KMS-11 (cell line): ENCODE results near the gene AP2A2.

ENCODE experiments used
- H2AFZ ChIP-seq: fragments of 200-600 bp; sonication (generic); 2 replicates; pipeline ENCODE4 v1.6.1; 2016; ENCODE audit warnings: antibody characterized with exemption, mixed run types, low read depth
- H3K27ac ChIP-seq: fragments of 200-600 bp; sonication (generic); 2 replicates; pipeline ENCODE4 v1.6.1; 2016; ENCODE audit warnings: mild to moderate bottlenecking, mixed run types
- H3K27me3 ChIP-seq: fragments of 200-600 bp; sonication (generic); 2 replicates; pipeline ENCODE4 v1.6.1; 2017; ENCODE audit warnings: mild to moderate bottlenecking, low read depth, mixed run types, moderate library complexity; ENCODE audit not compliant: insufficient read depth
- H3K36me3 ChIP-seq: fragments of 200-600 bp; sonication (generic); 2 replicates; pipeline ENCODE4 v1.6.1; 2017; ENCODE audit warnings: mild to moderate bottlenecking, mixed run types; ENCODE audit not compliant: insufficient read depth
- H3K4me1 ChIP-seq: fragments of 200-600 bp; sonication (generic); 2 replicates; pipeline ENCODE4 v1.6.1; 2016; ENCODE audit warnings: mild to moderate bottlenecking, low read depth, mixed run types; ENCODE audit not compliant: poor library complexity, severe bottlenecking
- H3K4me2 ChIP-seq: fragments of 200-600 bp; sonication (generic); 2 replicates; pipeline ENCODE4 v1.7.0; 2016; ENCODE audit warnings: mild to moderate bottlenecking, mixed run types
- H3K4me3 ChIP-seq: fragments of 200-600 bp; sonication (generic); IDR thresholded peaks from 2 replicates; pipeline ENCODE4 v1.6.1; 2017; ENCODE audit warnings: low read depth, low read length, mixed read lengths; ENCODE audit not compliant: insufficient read depth
- H3K79me2 ChIP-seq: fragments of 200-600 bp; sonication (generic); 2 replicates; pipeline ENCODE4 v1.6.1; 2016; ENCODE audit warnings: low read depth, mixed run types; ENCODE audit not compliant: insufficient read depth
- H3K9ac ChIP-seq: fragments of 200-600 bp; sonication (generic); 2 replicates; pipeline ENCODE4 v1.6.1; 2016; ENCODE audit warnings: mild to moderate bottlenecking, mixed run types
- H4K20me1 ChIP-seq: fragments of 200-600 bp; sonication (generic); 2 replicates; pipeline ENCODE4 v1.6.1; 2016; ENCODE audit warnings: mild to moderate bottlenecking, mixed run types; ENCODE audit not compliant: insufficient read depth
- TF ChIP-seq, protein P1 (sequence below): fragments of 200-600 bp; sonication (generic); conservative IDR thresholded peaks from 2 replicates; pipeline ENCODE4 v1.6.1; 2017; ENCODE audit warnings: low read depth, mild to moderate bottlenecking, antibody characterized with exemption, low read length, moderate library complexity, mixed read lengths

Gene AP2A2

GRCh38 chr11:913043-913442, 12.6 kb upstream of the AP2A2 start:
- TF ChIP-seq, protein P1, sequence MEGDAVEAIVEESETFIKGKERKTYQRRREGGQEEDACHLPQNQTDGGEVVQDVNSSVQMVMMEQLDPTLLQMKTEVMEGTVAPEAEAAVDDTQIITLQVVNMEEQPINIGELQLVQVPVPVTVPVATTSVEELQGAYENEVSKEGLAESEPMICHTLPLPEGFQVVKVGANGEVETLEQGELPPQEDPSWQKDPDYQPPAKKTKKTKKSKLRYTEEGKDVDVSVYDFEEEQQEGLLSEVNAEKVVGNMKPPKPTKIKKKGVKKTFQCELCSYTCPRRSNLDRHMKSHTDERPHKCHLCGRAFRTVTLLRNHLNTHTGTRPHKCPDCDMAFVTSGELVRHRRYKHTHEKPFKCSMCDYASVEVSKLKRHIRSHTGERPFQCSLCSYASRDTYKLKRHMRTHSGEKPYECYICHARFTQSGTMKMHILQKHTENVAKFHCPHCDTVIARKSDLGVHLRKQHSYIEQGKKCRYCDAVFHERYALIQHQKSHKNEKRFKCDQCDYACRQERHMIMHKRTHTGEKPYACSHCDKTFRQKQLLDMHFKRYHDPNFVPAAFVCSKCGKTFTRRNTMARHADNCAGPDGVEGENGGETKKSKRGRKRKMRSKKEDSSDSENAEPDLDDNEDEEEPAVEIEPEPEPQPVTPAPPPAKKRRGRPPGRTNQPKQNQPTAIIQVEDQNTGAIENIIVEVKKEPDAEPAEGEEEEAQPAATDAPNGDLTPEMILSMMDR, result no peak
- Histone ChIP-seq H3K4me3 (no peak overlapping the region), H3K4me1 (peaks cover 24% of the 10 kb centered on the region), H3K27me3 (no peaks in the 10 kb centered on the region), H3K4me2 (no peak overlapping the region), H2AFZ (no peak overlapping the region), H3K9ac (no peak overlapping the region), H3K79me2 (peaks cover 18% of the 10 kb centered on the region), H3K36me3 (no peaks in the 10 kb centered on the region), H3K27ac (no peak overlapping the region), H4K20me1 (no peaks in the 10 kb centered on the region)

DNA sequence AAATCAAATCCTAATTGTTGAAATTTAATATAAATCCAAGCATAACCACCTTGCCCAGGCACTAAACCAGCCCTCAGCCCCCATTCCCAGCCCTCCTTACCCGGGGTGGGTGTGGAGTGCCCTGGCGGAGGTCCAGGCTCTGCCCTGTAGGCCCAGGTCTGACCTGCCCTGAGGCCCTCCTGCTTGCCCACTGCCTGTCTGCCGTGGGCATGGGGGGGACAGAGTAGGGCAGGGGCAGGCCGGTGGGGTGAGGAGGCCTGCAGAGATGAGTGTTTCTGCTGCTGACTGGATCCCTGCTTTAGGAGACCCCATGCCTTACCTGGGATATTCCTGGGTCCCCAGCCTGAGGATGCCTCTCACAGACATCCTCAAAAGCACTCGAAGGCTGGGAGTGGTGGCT, 11.5 kb upstream of the AP2A2 start:
- peaks cover 13% of the 10 kb centered on the region for H3K79me2 ChIP-seq
- TF ChIP-seq, protein P1, result no peak
- H4K20me1 ChIP-seq, result no peaks in the 10 kb centered on the region
- H2AFZ ChIP-seq, result no peak overlapping the region
- no peaks in the 10 kb centered on the region for H3K27me3 ChIP-seq
- H3K9ac ChIP-seq, result no peak overlapping the region
- no peak overlapping the region for H3K4me3 ChIP-seq
- H3K4me2 ChIP-seq, result no peak overlapping the region
- peaks cover 12% of the 10 kb centered on the region for H3K4me1 ChIP-seq
- no peak overlapping the region for H3K27ac ChIP-seq
- H3K36me3 ChIP-seq, result no peaks in the 10 kb centered on the region

- Histone ChIP-seq H3K79me2 (peaks cover 6% of the 10 kb centered on the region), H3K4me3 (no peak overlapping the region), H3K27me3 (no peaks in the 10 kb centered on the region), H3K9ac (no peak overlapping the region), H2AFZ (no peak overlapping the region), H3K36me3 (no peaks in the 10 kb centered on the region), H3K27ac (no peak overlapping the region), H3K4me2 (no peak overlapping the region), H4K20me1 (no peaks in the 10 kb centered on the region), H3K4me1 (peaks cover 5% of the 10 kb centered on the region)
- TF ChIP-seq, protein P1, result no peak
Measured at GRCh38 chr11:914747-915501, 10.7 kb upstream of the AP2A2 start.

DNA sequence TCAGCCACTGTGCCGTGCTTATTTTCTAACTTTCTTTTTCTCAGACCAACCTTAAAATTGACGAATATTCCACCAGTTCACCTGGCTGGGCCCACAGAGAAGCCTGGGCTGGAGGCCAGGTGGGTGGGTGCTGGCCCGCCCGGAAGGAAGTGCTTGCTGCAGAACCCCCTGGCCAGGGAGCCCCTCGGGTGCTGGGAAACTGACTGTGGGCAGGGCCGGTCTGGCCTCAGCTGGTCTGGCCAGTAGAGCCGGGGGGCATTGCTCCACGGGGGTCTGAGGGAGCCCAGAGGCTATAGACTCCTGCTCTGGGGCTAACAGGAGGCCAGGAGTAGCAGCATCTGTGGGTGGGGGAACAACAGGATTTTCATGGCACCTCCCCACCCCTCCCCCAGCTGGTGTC, 8.2 kb upstream of the AP2A2 start:
- Histone ChIP-seq H3K27ac (no peak overlapping the region), H3K4me2 (no peak overlapping the region), H3K36me3 (no peaks in the 10 kb centered on the region), H3K9ac (no peak overlapping the region), H3K79me2 (no peaks in the 10 kb centered on the region), H4K20me1 (no peaks in the 10 kb centered on the region), H3K4me3 (no peak overlapping the region), H3K27me3 (no peaks in the 10 kb centered on the region), H2AFZ (no peak overlapping the region), H3K4me1 (no peaks in the 10 kb centered on the region)
- TF ChIP-seq, protein P1, result no peak
